GM12892 (cell line): ENCODE data around the gene PIAS1.

Experiments
- POLR2A ChIP-seq: IDR thresholded peaks from 2 replicates; pipeline ENCODE4 v1.6.1; 2011; ENCODE audit warnings: low read depth, low read length, control low read depth
- POLR2AphosphoS5 ChIP-seq: IDR thresholded peaks from 2 replicates; pipeline ENCODE4 v1.6.1; 2011; ENCODE audit warnings: low read depth, low read length, control low read depth

GRCh38 chr15:68203486-68203885, 149.4 kb downstream of the PIAS1 start:
- TF ChIP-seq POLR2A (no peak; the same call in 1 of the 2 replicates), POLR2AphosphoS5 (no peak)
